ENCODE measurements around the gene YOD1.

GRCh38 chr1:207032528-207033017 is 18.4 kb downstream of the YOD1 start, which contains the start of gene C1orf116:
- no peak for TF ChIP-seq REST (IDR thresholded peaks at IDR 0.05; ENCODE audit: insufficient read depth in 1 of 2, low read depth in 2 of 2, low read length in 2 of 2)
- no peak for TF ChIP-seq FOXP2 (optimal IDR thresholded peaks at IDR 0.05; ENCODE audit: borderline replicate concordance, extremely low read depth, extremely low read length, insufficient read depth)
- no peak for TF ChIP-seq SIN3A (IDR thresholded peaks at IDR 0.05; ENCODE audit: borderline replicate concordance, insufficient read depth, low read length)
- no peak for TF ChIP-seq POLR2AphosphoS5 (IDR thresholded peaks at IDR 0.05; ENCODE audit: low read depth, low read length)
- TF ChIP-seq TAF1 (IDR thresholded peaks at IDR 0.05; ENCODE audit: borderline replicate concordance, insufficient read depth, low read length): no peak
